RWPE2 (cell line): Measurements from ENCODE around the gene TENT4A.

Source experiments
- ATAC-seq: fragments of 200-7000 bp; cut with Tn5 transposase; 3 replicates; pipeline ENCODE4 v1.9.1; 2021; ENCODE audit warnings: low read depth
- DNase-seq: peaks from one replicate; pipeline ENCODE4 v3.0.0-alpha.2; 2020; ENCODE audit warnings: low spot score
- H3K27ac ChIP-seq: fragments of 450-650 bp; 2 replicates; pipeline ENCODE4 v1.5.1; 2017; ENCODE audit warnings: mild to moderate bottlenecking; ENCODE audit not compliant: poor library complexity, severe bottlenecking
- H3K27me3 ChIP-seq: fragments of 250-450 bp; sonication (Bioruptor Pico); 2 replicates; pipeline ENCODE4 v1.5.1; 2021; ENCODE audit warnings: mild to moderate bottlenecking, moderate library complexity; ENCODE audit not compliant: insufficient read depth, poor library complexity, severe bottlenecking
- H3K36me3 ChIP-seq: fragments of 250-450 bp; sonication (Bioruptor Pico); 2 replicates; pipeline ENCODE4 v1.5.1; 2020; ENCODE audit warnings: low read depth, mild to moderate bottlenecking, moderate library complexity
- H3K4me1 ChIP-seq: fragments of 250-450 bp; sonication (Bioruptor Pico); 2 replicates; pipeline ENCODE4 v1.5.1; 2021; ENCODE audit warnings: mild to moderate bottlenecking, moderate library complexity; ENCODE audit not compliant: insufficient read depth, poor library complexity, severe bottlenecking
- H3K4me3 ChIP-seq: fragments of 250-450 bp; sonication (Bioruptor Pico); 2 replicates; pipeline ENCODE4 v1.5.1; 2021; ENCODE audit warnings: mild to moderate bottlenecking, moderate library complexity; ENCODE audit not compliant: severe bottlenecking
- H3K9me3 ChIP-seq: fragments of 250-450 bp; sonication (Bioruptor Pico); 2 replicates; pipeline ENCODE4 v1.5.1; 2021; ENCODE audit warnings: mild to moderate bottlenecking, moderate library complexity; ENCODE audit not compliant: severe bottlenecking
- TF ChIP-seq, protein P1 (sequence below): fragments of 450-650 bp; IDR thresholded peaks from one replicate; pipeline ENCODE4 v1.5.1; 2017; ENCODE audit warnings: mild to moderate bottlenecking, moderate library complexity; ENCODE audit not compliant: poor library complexity, severe bottlenecking

TENT4A gene

DNA sequence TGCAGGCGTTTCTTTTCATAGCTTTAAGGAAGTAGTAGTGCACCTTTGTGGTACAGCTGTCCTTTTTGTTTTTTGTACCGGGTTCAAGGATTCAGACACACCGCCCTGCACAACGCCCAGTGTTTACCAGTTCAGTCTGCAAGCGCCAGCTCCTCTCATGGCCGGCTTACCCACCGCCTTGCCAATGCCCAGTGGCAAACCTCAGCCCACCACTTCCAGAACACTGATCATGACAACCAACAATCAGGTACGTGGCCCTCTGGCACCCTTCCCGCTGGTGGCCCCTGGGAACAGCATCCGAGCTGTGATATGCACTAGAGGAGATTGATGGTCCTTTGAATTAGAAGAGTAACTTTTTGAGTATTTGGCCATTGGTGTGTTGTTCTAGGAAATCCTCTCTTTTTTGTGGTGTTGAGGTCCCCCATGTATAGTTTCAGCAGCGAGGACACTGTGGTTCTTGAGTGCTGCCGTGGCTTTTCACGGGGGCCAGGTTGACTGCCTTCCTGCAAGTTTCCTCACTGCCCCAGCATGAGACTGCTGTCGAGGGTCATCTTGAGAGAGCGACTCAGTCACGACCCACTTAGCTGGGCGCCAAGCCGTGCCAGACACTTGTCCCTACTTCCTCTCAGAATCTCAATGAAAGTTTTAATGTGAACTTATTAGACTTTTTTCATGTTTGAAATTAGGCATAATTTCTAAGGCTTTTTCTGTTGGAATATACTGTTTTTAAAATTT is 37.9 kb downstream of the TENT4A start:
- H3K4me1 ChIP-seq: no peaks in the 10 kb centered on the region
- TF ChIP-seq, protein P1, sequence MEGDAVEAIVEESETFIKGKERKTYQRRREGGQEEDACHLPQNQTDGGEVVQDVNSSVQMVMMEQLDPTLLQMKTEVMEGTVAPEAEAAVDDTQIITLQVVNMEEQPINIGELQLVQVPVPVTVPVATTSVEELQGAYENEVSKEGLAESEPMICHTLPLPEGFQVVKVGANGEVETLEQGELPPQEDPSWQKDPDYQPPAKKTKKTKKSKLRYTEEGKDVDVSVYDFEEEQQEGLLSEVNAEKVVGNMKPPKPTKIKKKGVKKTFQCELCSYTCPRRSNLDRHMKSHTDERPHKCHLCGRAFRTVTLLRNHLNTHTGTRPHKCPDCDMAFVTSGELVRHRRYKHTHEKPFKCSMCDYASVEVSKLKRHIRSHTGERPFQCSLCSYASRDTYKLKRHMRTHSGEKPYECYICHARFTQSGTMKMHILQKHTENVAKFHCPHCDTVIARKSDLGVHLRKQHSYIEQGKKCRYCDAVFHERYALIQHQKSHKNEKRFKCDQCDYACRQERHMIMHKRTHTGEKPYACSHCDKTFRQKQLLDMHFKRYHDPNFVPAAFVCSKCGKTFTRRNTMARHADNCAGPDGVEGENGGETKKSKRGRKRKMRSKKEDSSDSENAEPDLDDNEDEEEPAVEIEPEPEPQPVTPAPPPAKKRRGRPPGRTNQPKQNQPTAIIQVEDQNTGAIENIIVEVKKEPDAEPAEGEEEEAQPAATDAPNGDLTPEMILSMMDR: no peak
- ATAC-seq (no peak), DNase-seq (peak; percentile 52)
- peaks cover 100% of the 10 kb centered on the region for H3K36me3 ChIP-seq
- no peak overlapping the region for H3K4me3 ChIP-seq
- no peaks in the 10 kb centered on the region for H3K9me3 ChIP-seq
- no peaks in the 10 kb centered on the region for H3K27me3 ChIP-seq
- no peak overlapping the region for H3K27ac ChIP-seq

DNA sequence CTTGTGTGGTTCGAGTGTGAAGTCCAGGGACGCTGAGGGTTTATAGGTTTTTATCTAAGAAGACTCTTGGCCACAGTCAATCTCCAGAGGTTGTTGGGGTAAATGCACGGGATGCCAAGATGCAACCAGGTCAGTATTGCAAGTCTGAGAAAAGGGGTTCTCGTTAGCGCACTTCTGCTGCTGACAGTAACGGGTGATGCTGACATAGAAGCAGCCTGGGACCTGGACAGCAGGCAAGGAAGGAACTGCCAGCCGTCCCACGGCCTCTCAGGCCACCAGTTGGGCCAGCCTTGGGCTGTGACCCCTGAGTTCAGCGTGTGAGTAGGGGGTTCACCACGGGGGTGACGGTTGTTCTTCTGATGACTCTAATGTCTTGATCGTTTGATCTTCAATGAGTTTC is 39.0 kb downstream of the TENT4A start:
- Histone ChIP-seq H3K36me3 (peaks cover 97% of the 10 kb centered on the region), H3K27me3 (no peaks in the 10 kb centered on the region), H3K27ac (no peak overlapping the region), H3K4me3 (no peak overlapping the region), H3K4me1 (no peaks in the 10 kb centered on the region), H3K9me3 (no peaks in the 10 kb centered on the region)
- ATAC-seq (no peak), DNase-seq (peak; percentile 34)
- TF ChIP-seq, protein P1: no peak

- TF ChIP-seq, protein P1: no peak
- Histone ChIP-seq H3K36me3 (peaks cover 97% of the 10 kb centered on the region), H3K9me3 (no peaks in the 10 kb centered on the region), H3K4me3 (no peak overlapping the region), H3K27me3 (no peaks in the 10 kb centered on the region), H3K27ac (no peak overlapping the region), H3K4me1 (no peaks in the 10 kb centered on the region)
- ATAC-seq (no peak), DNase-seq (peak; percentile 34)
Measured at GRCh38 chr5:6752782-6753181, 39.5 kb downstream of the TENT4A start.

- ATAC-seq: no peak
- TF ChIP-seq, protein P1: no peak
- Histone ChIP-seq H3K4me3 (no peak overlapping the region), H3K27me3 (no peaks in the 10 kb centered on the region), H3K27ac (no peak overlapping the region), H3K36me3 (peaks cover 86% of the 10 kb centered on the region), H3K9me3 (no peaks in the 10 kb centered on the region), H3K4me1 (no peaks in the 10 kb centered on the region)
- DNase-seq: peak; percentile 49
Measured at GRCh38 chr5:6753851-6754250, 40.6 kb downstream of the TENT4A start.

GRCh38 chr5:6754766-6755165 is 41.5 kb downstream of the TENT4A start:
- Histone ChIP-seq H3K27ac (no peak overlapping the region), H3K27me3 (no peaks in the 10 kb centered on the region), H3K4me1 (no peaks in the 10 kb centered on the region), H3K36me3 (peaks cover 77% of the 10 kb centered on the region), H3K9me3 (no peaks in the 10 kb centered on the region), H3K4me3 (no peak overlapping the region)
- TF ChIP-seq, protein P1: no peak
- no peak for ATAC-seq
- DNase-seq: peak; percentile 49
